KMS-11 (cell line): ENCODE measurements around the gene SSX7.
"Not testable (repeated sequence)": the region's sequence is repeated elsewhere in the genome, so short reads cannot be mapped to it uniquely, and the experiment has no call there.

Source experiments
- H2AFZ ChIP-seq: fragments of 200-600 bp; sonication (generic); 2 replicates; pipeline ENCODE4 v1.6.1; 2016; ENCODE audit warnings: antibody characterized with exemption, mixed run types, low read depth
- H3K27ac ChIP-seq: fragments of 200-600 bp; sonication (generic); 2 replicates; pipeline ENCODE4 v1.6.1; 2016; ENCODE audit warnings: mild to moderate bottlenecking, mixed run types
- H3K27me3 ChIP-seq: fragments of 200-600 bp; sonication (generic); 2 replicates; pipeline ENCODE4 v1.6.1; 2017; ENCODE audit warnings: mild to moderate bottlenecking, low read depth, mixed run types, moderate library complexity; ENCODE audit not compliant: insufficient read depth
- H3K36me3 ChIP-seq: fragments of 200-600 bp; sonication (generic); 2 replicates; pipeline ENCODE4 v1.6.1; 2017; ENCODE audit warnings: mild to moderate bottlenecking, mixed run types; ENCODE audit not compliant: insufficient read depth
- H3K4me1 ChIP-seq: fragments of 200-600 bp; sonication (generic); 2 replicates; pipeline ENCODE4 v1.6.1; 2016; ENCODE audit warnings: mild to moderate bottlenecking, low read depth, mixed run types; ENCODE audit not compliant: poor library complexity, severe bottlenecking
- H3K4me2 ChIP-seq: fragments of 200-600 bp; sonication (generic); 2 replicates; pipeline ENCODE4 v1.7.0; 2016; ENCODE audit warnings: mild to moderate bottlenecking, mixed run types
- H3K4me3 ChIP-seq: fragments of 200-600 bp; sonication (generic); IDR thresholded peaks from 2 replicates; pipeline ENCODE4 v1.6.1; 2017; ENCODE audit warnings: low read depth, low read length, mixed read lengths; ENCODE audit not compliant: insufficient read depth
- H3K79me2 ChIP-seq: fragments of 200-600 bp; sonication (generic); 2 replicates; pipeline ENCODE4 v1.6.1; 2016; ENCODE audit warnings: low read depth, mixed run types; ENCODE audit not compliant: insufficient read depth
- H3K9ac ChIP-seq: fragments of 200-600 bp; sonication (generic); 2 replicates; pipeline ENCODE4 v1.6.1; 2016; ENCODE audit warnings: mild to moderate bottlenecking, mixed run types
- H4K20me1 ChIP-seq: fragments of 200-600 bp; sonication (generic); 2 replicates; pipeline ENCODE4 v1.6.1; 2016; ENCODE audit warnings: mild to moderate bottlenecking, mixed run types; ENCODE audit not compliant: insufficient read depth
- CTCF ChIP-seq: fragments of 200-600 bp; sonication (generic); conservative IDR thresholded peaks from 2 replicates; pipeline ENCODE4 v1.6.1; 2017; ENCODE audit warnings: low read depth, mild to moderate bottlenecking, antibody characterized with exemption, low read length, moderate library complexity, mixed read lengths

SSX7 gene

GRCh38 chrX:52608961-52609360, 45.7 kb downstream of the SSX7 start:
- H3K36me3 ChIP-seq, result no peaks in the 10 kb centered on the region
- H4K20me1 ChIP-seq, result no peaks in the 10 kb centered on the region
- no peak for TF ChIP-seq CTCF
- H3K4me2 ChIP-seq, result no peak overlapping the region
- H3K27ac ChIP-seq, result no peak overlapping the region
- no peak overlapping the region for H2AFZ ChIP-seq
- H3K9ac ChIP-seq, result no peak overlapping the region
- H3K4me1 ChIP-seq, result no peaks in the 10 kb centered on the region
- H3K79me2 ChIP-seq, result no peaks in the 10 kb centered on the region
- no peak overlapping the region for H3K4me3 ChIP-seq
- H3K27me3 ChIP-seq, result no peaks in the 10 kb centered on the region

GRCh38 chrX:52603151-52603550, 51.5 kb downstream of the SSX7 start:
- not testable (repeated sequence) for H4K20me1 ChIP-seq, H3K79me2 ChIP-seq, H3K9ac ChIP-seq, H3K36me3 ChIP-seq, H3K27ac ChIP-seq, H3K4me2 ChIP-seq, H3K4me1 ChIP-seq, H2AFZ ChIP-seq, H3K27me3 ChIP-seq, H3K4me3 ChIP-seq

- no peak overlapping the region for H3K27ac ChIP-seq
- H2AFZ ChIP-seq, result no peak overlapping the region
- H4K20me1 ChIP-seq, result no peaks in the 10 kb centered on the region
- no peak overlapping the region for H3K4me2 ChIP-seq
- H3K9ac ChIP-seq, result no peak overlapping the region
- no peaks in the 10 kb centered on the region for H3K79me2 ChIP-seq
- H3K27me3 ChIP-seq, result no peaks in the 10 kb centered on the region
- no peak overlapping the region for H3K4me3 ChIP-seq
- TF ChIP-seq CTCF, result no peak
- no peaks in the 10 kb centered on the region for H3K36me3 ChIP-seq
- H3K4me1 ChIP-seq, result no peaks in the 10 kb centered on the region
Observed at GRCh38 chrX:52598886-52599285, 55.8 kb downstream of the SSX7 start.

GRCh38 chrX:52594658-52595057, 60.0 kb downstream of the SSX7 start:
- H3K4me1 ChIP-seq, result no peaks in the 10 kb centered on the region
- H4K20me1 ChIP-seq, result no peaks in the 10 kb centered on the region
- no peak overlapping the region for H3K4me2 ChIP-seq
- no peak overlapping the region for H2AFZ ChIP-seq
- H3K27ac ChIP-seq, result no peak overlapping the region
- no peaks in the 10 kb centered on the region for H3K79me2 ChIP-seq
- no peaks in the 10 kb centered on the region for H3K36me3 ChIP-seq
- no peak for TF ChIP-seq CTCF
- no peak overlapping the region for H3K4me3 ChIP-seq
- no peak overlapping the region for H3K9ac ChIP-seq
- no peaks in the 10 kb centered on the region for H3K27me3 ChIP-seq
